SK-N-MC (cell line): ENCODE results near the gene PDS5B.

Source experiments
- EZH2 ChIP-seq: fragments of 200-600 bp; sonication (generic); IDR thresholded peaks from one replicate; pipeline ENCODE4 v1.6.1; 2017; ENCODE audit warnings: antibody characterized with exemption
- FOXP2 ChIP-seq: optimal IDR thresholded peaks from 2 replicates; pipeline ENCODE3; 2011; ENCODE audit warnings: mild to moderate bottlenecking, moderate library complexity; ENCODE audit not compliant: insufficient read depth; ENCODE audit errors: extremely low read length, control extremely low read depth

DNA sequence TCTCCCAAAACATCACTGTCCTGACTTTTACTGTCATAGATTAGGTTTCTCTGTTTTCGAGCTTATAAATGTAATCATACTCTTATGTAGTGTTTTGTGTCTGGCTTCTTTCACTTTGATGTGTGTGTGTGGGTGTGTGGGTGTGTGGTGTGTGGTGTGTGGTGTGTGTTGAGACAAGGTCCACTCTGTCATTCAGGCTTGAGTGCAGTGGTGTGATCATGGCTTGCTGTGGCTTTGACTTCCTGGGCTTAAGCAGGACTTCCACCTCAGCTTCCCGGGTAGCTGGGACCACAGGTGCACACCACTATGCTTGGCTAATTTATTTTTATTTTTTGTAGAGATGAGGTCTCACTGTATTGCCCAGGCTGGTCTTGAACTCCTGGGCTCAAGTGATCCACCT is 59.6 kb downstream of the PDS5B start:
- TF ChIP-seq EZH2 (no peak), FOXP2 (no peak)
